Upper lobe of left lung (tissue), 6 donors: ENCODE data around the gene COL17A1. TPM values are rescaled to one million over a fixed set of nuclear protein-coding genes. Genes with fewer than 3 reads are reported as not detected.

Source experiments
- ATAC-seq, 2 donors: fragments of 200-7000 bp; cut with Tn5 transposase; one replicate each; pipeline ENCODE4 v1.9.1; 2022; ENCODE audit warnings: mild to moderate bottlenecking in 2 of 2, moderate library complexity in 2 of 2; ENCODE audit not compliant: low FRiP score in 2 of 2
- DNase-seq, 2 donors: peaks; one replicate each; pipeline ENCODE4 v3.0.0-alpha.2; 2019 to 2020
- H3K27ac ChIP-seq, 4 donors: fragments of 200-600 bp; sonication (generic); one replicate each; pipeline ENCODE4 v1.5.1; 2016 to 2019
- H3K27me3 ChIP-seq, 4 donors: fragments of 200-600 bp; sonication (generic); one replicate each; pipeline ENCODE4 v1.5.1; 2017 to 2019
- H3K36me3 ChIP-seq, 4 donors: fragments of 200-600 bp; sonication (generic); one replicate each; pipeline ENCODE4 v1.5.1; 2016 to 2019
- H3K4me1 ChIP-seq, 4 donors: fragments of 200-600 bp; sonication (generic); one replicate each; pipeline ENCODE4 v1.5.1; 2018 to 2019
- H3K4me3 ChIP-seq, 4 donors: fragments of 200-600 bp; sonication (generic); one replicate each; pipeline ENCODE4 v1.5.1; 2017 to 2019; ENCODE audit warnings: mild to moderate bottlenecking in 2 of 4, moderate library complexity in 1 of 4
- H3K9me3 ChIP-seq, 4 donors: fragments of 200-600 bp; sonication (generic); one replicate each; pipeline ENCODE4 v1.5.1; 2018 to 2019
- EP300 ChIP-seq, 4 donors: sonication (generic); formaldehyde crosslinking; IDR thresholded peaks; one replicate each; pipeline ENCODE4 v1.5.1; 2017; ENCODE audit warnings: antibody characterized with exemption in 4 of 4, control low read depth in 2 of 4
- POLR2A ChIP-seq, 4 donors: fragments of 450-650 bp; IDR thresholded peaks; one replicate each; pipeline ENCODE4 v1.5.1; 2016 to 2017; ENCODE audit warnings: antibody characterized with exemption in 4 of 4, mild to moderate bottlenecking in 2 of 4
- POLR2AphosphoS5 ChIP-seq, 2 donors: sonication (generic); formaldehyde crosslinking; IDR thresholded peaks; one replicate each; pipeline ENCODE4 v1.5.1; 2017; ENCODE audit warnings: antibody characterized with exemption in 2 of 2
- WGBS, 2 donors: methylation state at CpG; one replicate each; pipeline ENCODE4 v1.1.5; 2017 to 2018; 5-methylcytosine and 5-hydroxymethylcytosine counted together
- total RNA-seq, 6 donors: library from RNA; depleted of rRNA in 4 of 6; stranded (reverse); fragments of >200 nt in 4 of 6; gene quantifications; one replicate each; pipeline versions ENCODE4 v1.1.0 to v1.2.1, GENCODE V29; 2016 to 2021
- TF ChIP-seq, protein P1 (sequence below), 6 experiments: fragments of 450-650 bp in 4 of 6; fragments of 200-600 bp in 2 of 6; sonication (generic) in 2 of 6; IDR thresholded peaks; one replicate each; pipeline ENCODE4 v1.5.1; 2016 to 2019; ENCODE audit warnings: antibody characterized with exemption in 6 of 6
- donor health status: DM: no; HTN: no; CAD: no; lungs with moderate emphysema.
- donor health status: DM: no; HTN: yes; CAD: no; lungs with severe emphysema.

COL17A1 gene
- total RNA-seq, 6 donors from 2014 or later = 1.0 to 2.0 (median 1.6) TPM

- no peak for DNase-seq
- no peak for ATAC-seq
- Histone ChIP-seq H3K36me3 (no peaks in the 10 kb centered on the region), H3K9me3 (peaks cover 0 to 5% (median 0%) of the 10 kb centered on the region in 4 donors), H3K4me1 (no peaks in the 10 kb centered on the region), H3K27ac (no peak overlapping the region), H3K27me3 (no peaks in the 10 kb centered on the region), H3K4me3 (no peak overlapping the region)
- TF ChIP-seq POLR2A (IDR thresholded peaks at IDR 0.05) = no peak
- TF ChIP-seq EP300 (IDR thresholded peaks at IDR 0.05) = no peak
- no peak for TF ChIP-seq POLR2AphosphoS5 (IDR thresholded peaks at IDR 0.05)
- TF ChIP-seq, protein P1, sequence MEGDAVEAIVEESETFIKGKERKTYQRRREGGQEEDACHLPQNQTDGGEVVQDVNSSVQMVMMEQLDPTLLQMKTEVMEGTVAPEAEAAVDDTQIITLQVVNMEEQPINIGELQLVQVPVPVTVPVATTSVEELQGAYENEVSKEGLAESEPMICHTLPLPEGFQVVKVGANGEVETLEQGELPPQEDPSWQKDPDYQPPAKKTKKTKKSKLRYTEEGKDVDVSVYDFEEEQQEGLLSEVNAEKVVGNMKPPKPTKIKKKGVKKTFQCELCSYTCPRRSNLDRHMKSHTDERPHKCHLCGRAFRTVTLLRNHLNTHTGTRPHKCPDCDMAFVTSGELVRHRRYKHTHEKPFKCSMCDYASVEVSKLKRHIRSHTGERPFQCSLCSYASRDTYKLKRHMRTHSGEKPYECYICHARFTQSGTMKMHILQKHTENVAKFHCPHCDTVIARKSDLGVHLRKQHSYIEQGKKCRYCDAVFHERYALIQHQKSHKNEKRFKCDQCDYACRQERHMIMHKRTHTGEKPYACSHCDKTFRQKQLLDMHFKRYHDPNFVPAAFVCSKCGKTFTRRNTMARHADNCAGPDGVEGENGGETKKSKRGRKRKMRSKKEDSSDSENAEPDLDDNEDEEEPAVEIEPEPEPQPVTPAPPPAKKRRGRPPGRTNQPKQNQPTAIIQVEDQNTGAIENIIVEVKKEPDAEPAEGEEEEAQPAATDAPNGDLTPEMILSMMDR (IDR thresholded peaks at IDR 0.05) = no peak
These were observed 14.3 kb upstream of the COL17A1 start for GRCh38 chr10:104099941-104100340.

DNA sequence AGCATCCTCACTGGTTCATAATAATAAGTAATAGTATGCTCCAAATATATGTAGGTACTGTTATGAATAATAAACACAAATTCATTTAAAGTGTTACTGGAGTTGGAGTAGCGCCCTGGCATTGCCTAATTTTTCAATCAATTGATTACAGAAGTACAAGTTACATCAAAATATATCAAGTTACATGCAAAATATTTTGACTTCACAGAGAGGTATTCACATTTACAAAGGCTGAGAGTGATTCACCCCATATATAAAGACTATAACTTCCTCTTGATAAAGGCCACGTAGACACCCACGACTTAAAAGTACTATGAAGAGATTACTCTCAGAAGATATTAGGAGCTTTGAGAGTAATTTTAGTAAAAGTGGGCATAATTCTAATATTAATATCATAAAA, 13.6 kb upstream of the COL17A1 start:
- H3K27ac ChIP-seq = no peak overlapping the region
- no peaks in the 10 kb centered on the region for H3K4me1 ChIP-seq
- no peaks in the 10 kb centered on the region for H3K27me3 ChIP-seq
- 87 to 90% methylated on average over 3 of the region's 3 CpGs for WGBS, 2 donors
- ATAC-seq = no peak
- TF ChIP-seq, protein P1 (IDR thresholded peaks at IDR 0.05) = no peak
- TF ChIP-seq POLR2A (IDR thresholded peaks at IDR 0.05) (no peak), POLR2AphosphoS5 (IDR thresholded peaks at IDR 0.05) (no peak), EP300 (IDR thresholded peaks at IDR 0.05) (no peak)
- H3K36me3 ChIP-seq = no peaks in the 10 kb centered on the region
- peaks cover 0 to 5% (median 0%) of the 10 kb centered on the region in 4 donors for H3K9me3 ChIP-seq
- no peak overlapping the region for H3K4me3 ChIP-seq
- no peak for DNase-seq

DNA sequence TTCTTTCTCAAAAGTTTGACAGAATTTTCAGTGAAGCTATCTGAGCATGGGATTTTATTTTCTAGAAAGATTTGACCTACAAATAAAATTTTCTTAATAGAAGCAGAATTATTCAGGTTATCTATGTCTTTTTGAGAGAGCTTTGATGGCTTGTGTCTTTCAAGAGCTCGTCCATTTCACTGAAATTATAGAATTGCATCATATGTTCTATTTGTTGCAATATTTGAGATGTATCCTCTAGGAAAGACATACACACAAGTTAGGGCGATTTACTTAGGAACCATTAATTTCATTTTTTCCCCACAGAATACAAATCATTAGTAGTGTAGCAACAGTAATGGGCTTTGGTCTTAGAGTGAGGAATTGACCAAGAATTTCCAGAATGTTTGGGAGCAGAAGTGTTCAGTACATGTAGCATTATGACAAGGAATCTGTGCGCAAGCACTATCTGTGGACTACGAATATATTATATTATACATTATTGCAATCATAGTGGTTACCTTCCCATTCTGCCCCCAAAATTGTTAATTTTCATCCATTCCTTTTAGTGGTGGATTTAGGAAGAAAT, 12.8 kb upstream of the COL17A1 start:
- no peak for ATAC-seq
- Histone ChIP-seq H3K36me3 (no peaks in the 10 kb centered on the region), H3K27ac (no peak overlapping the region), H3K9me3 (peaks cover 0 to 5% (median 0%) of the 10 kb centered on the region in 4 donors), H3K4me3 (no peak overlapping the region), H3K27me3 (no peaks in the 10 kb centered on the region), H3K4me1 (no peaks in the 10 kb centered on the region)
- DNase-seq = no peak
- 94 to 96% methylated on average over 4 of the region's 4 CpGs for WGBS, 2 donors
- TF ChIP-seq POLR2A (IDR thresholded peaks at IDR 0.05) (no peak), POLR2AphosphoS5 (IDR thresholded peaks at IDR 0.05) (no peak), EP300 (IDR thresholded peaks at IDR 0.05) (no peak)
- TF ChIP-seq, protein P1 (IDR thresholded peaks at IDR 0.05) = no peak

GRCh38 chr10:104096692-104097091, 11.0 kb upstream of the COL17A1 start:
- ATAC-seq (no peak), DNase-seq (no peak)
- no peak overlapping the region for H3K27ac ChIP-seq
- H3K4me1 ChIP-seq = no peaks in the 10 kb centered on the region
- WGBS, 2 donors = 95 to 96% methylated on average over 2 of the region's 2 CpGs
- no peaks in the 10 kb centered on the region for H3K27me3 ChIP-seq
- peaks cover 0 to 5% (median 0%) of the 10 kb centered on the region in 4 donors for H3K9me3 ChIP-seq
- TF ChIP-seq, protein P1 (IDR thresholded peaks at IDR 0.05) = no peak
- TF ChIP-seq POLR2A (IDR thresholded peaks at IDR 0.05) = no peak
- TF ChIP-seq EP300 (IDR thresholded peaks at IDR 0.05) = no peak
- no peak for TF ChIP-seq POLR2AphosphoS5 (IDR thresholded peaks at IDR 0.05)
- H3K36me3 ChIP-seq = no peaks in the 10 kb centered on the region
- H3K4me3 ChIP-seq = no peak overlapping the region

DNA sequence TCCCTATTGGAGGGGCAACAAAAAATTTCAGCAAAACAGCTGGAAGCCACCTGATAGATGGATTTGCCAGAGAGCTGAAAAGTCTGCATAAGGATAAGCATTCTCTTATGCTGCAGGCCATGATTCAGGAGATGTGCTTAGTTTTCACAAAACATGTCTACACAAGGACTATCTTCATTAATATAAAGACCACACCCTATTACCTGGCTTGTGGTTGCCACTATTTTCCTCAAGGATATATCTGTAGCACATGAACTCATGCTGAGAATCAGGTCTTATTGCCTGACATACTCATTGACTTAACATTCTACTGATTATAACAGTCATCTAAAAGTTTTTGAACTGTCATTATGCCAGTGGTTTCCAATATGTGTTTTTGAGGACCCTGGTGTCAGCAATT, 7.1 kb upstream of the COL17A1 start:
- TF ChIP-seq POLR2AphosphoS5 (IDR thresholded peaks at IDR 0.05) (no peak), POLR2A (IDR thresholded peaks at IDR 0.05) (no peak), EP300 (IDR thresholded peaks at IDR 0.05) (no peak)
- TF ChIP-seq, protein P1 (IDR thresholded peaks at IDR 0.05) = no peak
- ATAC-seq (no peak), DNase-seq (no peak)
- Histone ChIP-seq H3K27me3 (no peaks in the 10 kb centered on the region), H3K27ac (no peak overlapping the region), H3K4me1 (peaks cover 0 to 3% (median 0%) of the 10 kb centered on the region in 4 donors), H3K4me3 (no peak overlapping the region), H3K9me3 (peaks cover 0 to 5% (median 0%) of the 10 kb centered on the region in 4 donors), H3K36me3 (no peaks in the 10 kb centered on the region)
